Hepatocyte (in vitro differentiated cells): Measurements from ENCODE around the gene SNAPC2. TPM values are rescaled to one million over a fixed set of nuclear protein-coding genes. Genes with fewer than 3 reads are reported as not detected.

ENCODE experiments used
- DNase-seq: peaks from one replicate; pipeline ENCODE4 v3.0.0-alpha.2; 2016; ENCODE audit warnings: low spot score
- H2AFZ ChIP-seq: fragments of 200-600 bp; sonication (generic); 2 replicates; pipeline ENCODE4 v1.6.0; 2016; ENCODE audit warnings: antibody characterized with exemption, mild to moderate bottlenecking
- H3K27ac ChIP-seq: fragments of 200-600 bp; sonication (generic); 2 replicates; pipeline ENCODE4 v1.5.1; 2016; ENCODE audit warnings: mild to moderate bottlenecking
- H3K27me3 ChIP-seq: fragments of 200-600 bp; sonication (generic); 2 replicates; pipeline ENCODE4 v1.6.1; 2016
- H3K36me3 ChIP-seq: fragments of 200-600 bp; sonication (generic); replicated peaks from 2 replicates; pipeline ENCODE4 v1.5.1; 2016; ENCODE audit warnings: low read depth; ENCODE audit not compliant: insufficient read depth
- H3K4me1 ChIP-seq: fragments of 200-600 bp; sonication (generic); 2 replicates; pipeline ENCODE4 v1.5.1; 2016; ENCODE audit warnings: mild to moderate bottlenecking, moderate library complexity; ENCODE audit not compliant: insufficient read depth
- H3K4me2 ChIP-seq: fragments of 200-600 bp; sonication (generic); 2 replicates; pipeline ENCODE4 v1.6.0; 2016
- H3K4me3 ChIP-seq: fragments of 200-600 bp; sonication (generic); 2 replicates; pipeline ENCODE4 v1.5.1; 2016; ENCODE audit warnings: mild to moderate bottlenecking
- H3K79me2 ChIP-seq: fragments of 200-600 bp; sonication (generic); 2 replicates; pipeline ENCODE4 v1.6.0; 2017; ENCODE audit warnings: mild to moderate bottlenecking
- H3K9me2 ChIP-seq: fragments of 200-600 bp; sonication (generic); replicated peaks from 2 replicates; pipeline ENCODE4 v1.6.0; 2017; ENCODE audit warnings: mild to moderate bottlenecking; ENCODE audit not compliant: insufficient read depth
- H3K9me3 ChIP-seq: fragments of 200-600 bp; sonication (generic); 2 replicates; pipeline ENCODE4 v1.5.1; 2016; ENCODE audit warnings: low read depth, mild to moderate bottlenecking
- H4K20me1 ChIP-seq: fragments of 200-600 bp; sonication (generic); 2 replicates; pipeline ENCODE4 v1.6.0; 2016; ENCODE audit warnings: mild to moderate bottlenecking; ENCODE audit not compliant: insufficient read depth, poor library complexity, severe bottlenecking
- EZH2 ChIP-seq: fragments of 200-600 bp; sonication (generic); IDR thresholded peaks from 2 replicates; pipeline ENCODE4 v1.6.1; 2016; ENCODE audit warnings: antibody characterized with exemption, mild to moderate bottlenecking, borderline replicate concordance
- EZH2phosphoT487 ChIP-seq: fragments of 200-600 bp; sonication (generic); IDR thresholded peaks from one replicate; pipeline ENCODE4 v1.6.1; 2018; ENCODE audit warnings: antibody characterized with exemption, mild to moderate bottlenecking, low read depth, moderate library complexity; ENCODE audit not compliant: unreplicated experiment, severe bottlenecking
- WGBS: methylation state at CpG from one replicate; pipeline ENCODE4 v1.1.6; 2016; ENCODE audit warnings: low lambda C conversion rate; ENCODE audit errors: missing lambda C conversion rate; 5-methylcytosine and 5-hydroxymethylcytosine counted together
- polyA plus RNA-seq: library from polyadenylated mRNA; unstranded; fragments of >200 nt; fragmentation: Nextera tagmentation; extraction: Ambion mirVana; gene quantifications from 2 replicates; pipeline ENCODE4 v1.2.1, GENCODE V29; 2016
- total RNA-seq: library from RNA; depleted of rRNA; stranded (reverse); fragments of >200 nt; gene quantifications from 2 replicates; pipeline ENCODE4 v1.2.3, GENCODE V29; 2014
- TF ChIP-seq, protein P1 (sequence below): fragments of 200-600 bp; sonication (generic); IDR thresholded peaks from 2 replicates; pipeline ENCODE4 v1.5.1; 2016; ENCODE audit warnings: antibody characterized with exemption, mild to moderate bottlenecking; ENCODE audit not compliant: poor library complexity

Gene SNAPC2
- total and polyA plus RNA-seq, 2 experiments from 2014 or later: 11.8 to 17.5 TPM

DNA sequence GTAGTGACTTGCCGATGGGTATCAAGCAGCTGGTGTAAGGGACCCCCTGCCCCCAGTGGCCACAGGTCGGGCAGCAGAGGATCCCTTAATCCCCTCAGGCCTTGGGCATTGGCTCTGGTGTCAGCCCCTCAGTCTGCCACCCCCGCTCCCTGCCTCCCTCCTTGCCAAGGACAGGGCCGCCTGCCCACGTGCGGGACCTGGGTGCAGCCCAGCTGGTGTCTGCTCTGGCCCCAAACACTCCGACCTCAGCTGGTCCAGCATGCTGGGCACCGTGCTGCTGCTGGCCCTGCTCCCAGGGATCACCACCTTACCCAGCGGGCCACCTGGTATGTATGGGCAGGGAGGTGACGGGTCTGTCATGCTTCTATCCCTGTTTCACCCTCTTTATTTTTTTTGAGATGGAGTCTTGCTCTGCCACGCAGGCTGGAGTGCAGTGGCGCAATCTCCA is 5.5 kb upstream of the SNAPC2 start, which contains the start of gene TGFBR3L:
Gene TGFBR3L (plus strand): TSS at position 233 of the 448 bp plus-strand sequence.
- H3K4me1 ChIP-seq: peaks cover 24% of the 10 kb centered on the region
- H4K20me1 ChIP-seq: no peaks in the 10 kb centered on the region
- no peaks in the 10 kb centered on the region for H3K79me2 ChIP-seq
- no peaks in the 10 kb centered on the region for H3K36me3 ChIP-seq
- H3K4me2 ChIP-seq: peak within 1 kb of the TSS; percentile 95
- no peak within 1 kb of the TSS for H3K27ac ChIP-seq
- WGBS: 97% methylated on average over 10 of the region's 12 CpGs
- H3K4me3 ChIP-seq: no peak within 1 kb of the TSS
- TF ChIP-seq EZH2 (no peak), EZH2phosphoT487 (no peak)
- TF ChIP-seq, protein P1, sequence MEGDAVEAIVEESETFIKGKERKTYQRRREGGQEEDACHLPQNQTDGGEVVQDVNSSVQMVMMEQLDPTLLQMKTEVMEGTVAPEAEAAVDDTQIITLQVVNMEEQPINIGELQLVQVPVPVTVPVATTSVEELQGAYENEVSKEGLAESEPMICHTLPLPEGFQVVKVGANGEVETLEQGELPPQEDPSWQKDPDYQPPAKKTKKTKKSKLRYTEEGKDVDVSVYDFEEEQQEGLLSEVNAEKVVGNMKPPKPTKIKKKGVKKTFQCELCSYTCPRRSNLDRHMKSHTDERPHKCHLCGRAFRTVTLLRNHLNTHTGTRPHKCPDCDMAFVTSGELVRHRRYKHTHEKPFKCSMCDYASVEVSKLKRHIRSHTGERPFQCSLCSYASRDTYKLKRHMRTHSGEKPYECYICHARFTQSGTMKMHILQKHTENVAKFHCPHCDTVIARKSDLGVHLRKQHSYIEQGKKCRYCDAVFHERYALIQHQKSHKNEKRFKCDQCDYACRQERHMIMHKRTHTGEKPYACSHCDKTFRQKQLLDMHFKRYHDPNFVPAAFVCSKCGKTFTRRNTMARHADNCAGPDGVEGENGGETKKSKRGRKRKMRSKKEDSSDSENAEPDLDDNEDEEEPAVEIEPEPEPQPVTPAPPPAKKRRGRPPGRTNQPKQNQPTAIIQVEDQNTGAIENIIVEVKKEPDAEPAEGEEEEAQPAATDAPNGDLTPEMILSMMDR: no peak
- no peaks in the 10 kb centered on the region for H3K9me2 ChIP-seq
- DNase-seq: no peak
- no peak within 1 kb of the TSS for H2AFZ ChIP-seq
- peaks cover 35% of the 10 kb centered on the region for H3K27me3 ChIP-seq
- no peaks in the 10 kb centered on the region for H3K9me3 ChIP-seq

DNA sequence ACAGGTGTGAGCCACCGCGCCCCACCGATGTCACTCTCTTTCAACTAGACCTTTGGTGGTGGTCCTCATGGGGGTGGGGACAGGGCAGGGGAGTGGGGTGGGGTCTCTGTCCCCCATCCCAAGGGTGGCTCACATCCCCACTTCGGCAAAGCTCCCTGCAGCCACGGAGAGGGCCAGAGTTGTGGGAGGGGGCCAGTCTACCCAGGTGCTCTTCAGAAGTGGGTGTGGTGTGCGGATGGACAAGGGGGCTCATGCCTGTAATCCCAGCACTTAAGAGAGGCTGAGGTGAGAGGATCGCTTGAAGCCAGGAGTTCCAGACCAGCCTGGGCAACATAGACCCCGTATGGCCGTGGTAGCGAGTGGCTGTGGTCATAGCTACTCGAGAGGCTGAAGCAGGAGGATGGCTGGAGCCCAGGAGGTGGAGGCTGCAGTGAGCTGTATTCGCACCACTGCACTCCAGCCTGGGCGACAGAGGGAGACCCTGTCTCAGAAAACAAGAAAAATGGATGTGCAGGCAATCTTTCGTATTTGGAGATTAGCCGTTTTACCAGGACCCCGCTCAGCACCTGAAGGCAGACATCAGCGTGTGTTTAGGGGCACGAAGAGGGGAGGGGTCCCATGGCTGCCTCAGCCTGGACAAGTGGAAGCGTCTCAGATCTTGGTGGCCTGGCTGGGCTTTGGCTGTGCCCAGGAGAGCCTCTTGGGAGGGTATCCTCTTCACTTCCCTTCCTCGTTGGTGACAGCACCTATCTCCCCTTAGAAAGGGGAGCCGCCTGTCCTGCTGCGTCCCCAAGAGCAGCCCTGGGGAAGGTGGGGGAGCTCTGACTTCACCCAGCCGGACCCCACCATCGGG is 4.7 kb upstream of the SNAPC2 start:
- no peaks in the 10 kb centered on the region for H3K9me3 ChIP-seq
- H3K4me1 ChIP-seq: peaks cover 27% of the 10 kb centered on the region
- WGBS: 59% methylated on average over 19 of the region's 24 CpGs
- no peaks in the 10 kb centered on the region for H4K20me1 ChIP-seq
- peaks cover 35% of the 10 kb centered on the region for H3K27me3 ChIP-seq
- H3K36me3 ChIP-seq: no peaks in the 10 kb centered on the region
- H3K27ac ChIP-seq: no peak overlapping the region
- H3K9me2 ChIP-seq: no peaks in the 10 kb centered on the region
- H3K4me2 ChIP-seq: peak overlapping the region; percentile 95
- H2AFZ ChIP-seq: no peak overlapping the region
- DNase-seq: no peak
- H3K4me3 ChIP-seq: no peak overlapping the region
- no peak for TF ChIP-seq EZH2phosphoT487
- TF ChIP-seq, protein P1: no peak
- no peak for TF ChIP-seq EZH2
- H3K79me2 ChIP-seq: no peaks in the 10 kb centered on the region

DNA sequence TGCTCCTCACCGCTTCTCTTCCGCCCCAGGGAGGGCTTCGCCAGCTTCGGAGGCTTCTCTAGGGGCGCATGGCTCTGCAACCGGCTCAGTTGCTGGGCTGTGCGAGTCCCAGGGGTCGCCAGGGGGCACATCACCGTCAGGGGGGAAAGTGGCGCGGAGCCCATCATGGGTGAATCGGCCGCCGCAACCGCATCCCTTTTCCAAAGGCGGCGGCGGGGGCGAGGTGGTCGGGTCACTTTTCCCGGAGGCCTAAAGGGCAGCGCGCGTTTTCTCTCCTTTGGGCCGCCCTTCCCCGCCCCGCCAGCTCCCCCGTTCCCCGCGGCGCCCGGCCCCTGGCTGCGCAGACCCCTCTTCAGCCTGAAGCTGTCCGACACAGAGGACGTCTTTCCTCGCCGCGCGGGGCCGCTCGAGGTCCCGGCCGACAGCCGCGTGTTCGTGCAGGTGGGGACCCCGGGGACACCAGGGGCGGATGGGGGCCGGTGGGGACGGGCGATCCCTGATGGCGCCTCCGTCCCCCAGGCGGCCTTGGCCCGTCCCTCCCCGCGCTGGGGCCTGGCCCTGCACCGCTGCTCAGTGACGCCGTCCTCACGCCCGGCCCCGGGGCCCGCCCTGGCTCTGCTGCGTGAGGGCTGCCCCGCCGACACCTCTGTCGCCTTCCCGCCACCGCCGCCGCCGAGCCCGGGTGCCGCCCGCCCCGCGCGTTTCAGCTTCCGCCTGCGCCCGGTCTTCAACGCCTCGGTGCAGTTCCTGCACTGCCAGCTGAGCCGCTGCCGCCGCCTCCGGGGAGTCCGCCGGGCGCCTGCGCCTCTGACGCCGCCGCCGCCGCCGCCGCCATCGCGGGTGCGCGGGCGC is 3.8 kb upstream of the SNAPC2 start:
- TF ChIP-seq EZH2 (peak; percentile 80), EZH2phosphoT487 (peak; percentile 16)
- TF ChIP-seq, protein P1: no peak
- Histone ChIP-seq H3K27ac (no peak overlapping the region), H3K4me3 (peak overlapping the region; percentile 33)

More for the DNA sequence above, 3.8 kb upstream of the SNAPC2 start:
- peak; percentile 67 for DNase-seq
- no peaks in the 10 kb centered on the region for H3K79me2 ChIP-seq
- no peaks in the 10 kb centered on the region for H3K9me2 ChIP-seq
- H3K9me3 ChIP-seq: no peaks in the 10 kb centered on the region
- WGBS: 4% methylated on average over 45 of the region's 104 CpGs
- peak overlapping the region; percentile 95 for H3K4me2 ChIP-seq
- no peaks in the 10 kb centered on the region for H3K36me3 ChIP-seq
- H4K20me1 ChIP-seq: no peaks in the 10 kb centered on the region
- H3K27me3 ChIP-seq: peaks cover 35% of the 10 kb centered on the region
- peaks cover 31% of the 10 kb centered on the region for H3K4me1 ChIP-seq
- H2AFZ ChIP-seq: peak overlapping the region; percentile 63
